ENCODE data around the gene ZFP36L1. TPM values are rescaled to one million over a fixed set of nuclear protein-coding genes. Genes with fewer than 3 reads are reported as not detected.
A peak's percentile ranks its signal among the peaks of the same experiment; 100 is the strongest.

ZFP36L1 gene
- total and polyA plus RNA-seq, 2 donors (not counting 3 experiments of a cell fraction or from before 2014, with no cell fraction given): 46.0 to 89.6 TPM

DNA sequence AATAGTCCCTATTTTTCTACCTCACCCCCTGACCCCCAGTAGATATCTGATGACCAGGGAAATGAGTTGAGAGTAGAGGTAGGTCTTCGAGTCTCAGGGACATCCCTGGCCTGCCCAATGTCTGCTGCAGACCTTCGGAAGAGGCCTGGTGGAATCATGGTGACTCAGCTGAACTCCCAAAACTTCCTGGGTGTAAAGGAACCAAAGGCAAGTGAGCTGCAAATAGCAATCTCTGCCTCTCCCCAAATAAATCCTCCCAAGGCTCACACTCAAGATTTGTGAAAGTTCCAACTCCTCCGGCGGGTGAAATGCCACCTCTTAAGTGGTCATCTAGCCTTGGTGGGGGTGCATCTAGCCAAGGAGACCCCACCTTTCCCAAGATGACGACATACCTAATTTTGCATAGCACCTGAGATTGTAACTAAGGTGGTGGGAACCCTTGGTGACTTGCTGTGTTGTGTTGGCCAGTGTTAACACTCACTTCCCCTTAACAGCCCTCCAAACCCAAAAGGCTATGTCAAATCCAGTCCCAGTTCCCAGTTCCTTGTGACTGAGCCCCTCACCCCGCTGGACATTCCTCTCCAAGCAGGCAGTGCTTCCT lies 6.3 kb downstream of the ZFP36L1 start:
- no peak overlapping the region for H2AFZ ChIP-seq (ENCODE audit: low read depth, low read length)
- H3K36me3 ChIP-seq (ENCODE audit: control insufficient read depth in 2 of 2, extremely low read depth in 1 of 2, insufficient read depth in 2 of 2, low read length in 2 of 2): peaks cover 8 to 13% of the 10 kb centered on the region in 2 experiments
- H3K9ac ChIP-seq (replicated peaks; ENCODE audit: extremely low read depth, insufficient read depth, low read length): no peak overlapping the region
- no peak overlapping the region for H3K4me2 ChIP-seq (ENCODE audit: insufficient read depth, low read length)
- FAIRE-seq: no peak
- ChIA-PET CTCF (interaction anchor here (1.0 to 9.6 kb wide), 8 partner anchors 23 to 843 kb away, joined by 3 to 122 read pairs (median 4); no protein-coding TSS in a partner anchor), POLR2A (interaction anchor here (1.0 to 1.7 kb wide), 2 partner anchors 70 to 104 kb away, joined by 4 to 8 read pairs; no protein-coding TSS in a partner anchor)
- TF ChIP-seq GATA2 (IDR thresholded peaks at IDR 0.05; ENCODE audit: insufficient read depth, insufficient read length, low read depth, low read length): no peak
- peak; percentile 42 for TF ChIP-seq POLR2AphosphoS5 (IDR thresholded peaks at IDR 0.05; ENCODE audit: insufficient read depth, low read depth, low read length)
- peak; percentile 82 for TF ChIP-seq POLR2A (IDR thresholded peaks at IDR 0.05; ENCODE audit: low read depth, low read length)
- no peak for TF ChIP-seq JUN (IDR thresholded peaks at IDR 0.05; ENCODE audit: borderline replicate concordance, insufficient read depth, insufficient read length, low read depth)
- DNase-seq (ENCODE audit: low read depth, low spot score): peak; percentile 15
- peaks cover under 1% of the 10 kb centered on the region for H4K20me1 ChIP-seq (replicated peaks; ENCODE audit: control insufficient read depth, extremely low read depth, insufficient read depth, low read length)
- no peaks in the 10 kb centered on the region for H3K9me3 ChIP-seq (replicated peaks; ENCODE audit: control insufficient read depth, insufficient read depth, low read length)
- BruUV-seq (replicated peaks): no TSS peak
- no peaks in the 10 kb centered on the region for H3K27me3 ChIP-seq (ENCODE audit: control insufficient read depth in 2 of 2, insufficient read depth in 2 of 2, low read length in 2 of 2)
- intact Hi-C loops (cut with micrococcal nuclease) (no loop called here), dilution Hi-C loops (cut with MboI; ENCODE audit: extremely low pct_ligation_motif_present, low sequenced_read_pairs) (no loop called here)
- no peak overlapping the region for H3K4me3 ChIP-seq (replicated peaks in 1 of 3; ENCODE audit: insufficient read depth in 1 of 3, low read depth in 1 of 3, low read length in 3 of 3)
- H3K9me1 ChIP-seq (replicated peaks; ENCODE audit: control insufficient read depth, extremely low read depth, insufficient read depth, low read length): no peaks in the 10 kb centered on the region
- peaks cover 40% of the 10 kb centered on the region for H3K4me1 ChIP-seq (ENCODE audit: control insufficient read depth, extremely low read depth, insufficient read depth, low read length)
- no peak overlapping the region for H3K27ac ChIP-seq (ENCODE audit: insufficient read depth, low read depth, low read length)
- peaks cover 34% of the 10 kb centered on the region for H3K79me2 ChIP-seq (ENCODE audit: control insufficient read depth, insufficient read depth, low read length)

DNA sequence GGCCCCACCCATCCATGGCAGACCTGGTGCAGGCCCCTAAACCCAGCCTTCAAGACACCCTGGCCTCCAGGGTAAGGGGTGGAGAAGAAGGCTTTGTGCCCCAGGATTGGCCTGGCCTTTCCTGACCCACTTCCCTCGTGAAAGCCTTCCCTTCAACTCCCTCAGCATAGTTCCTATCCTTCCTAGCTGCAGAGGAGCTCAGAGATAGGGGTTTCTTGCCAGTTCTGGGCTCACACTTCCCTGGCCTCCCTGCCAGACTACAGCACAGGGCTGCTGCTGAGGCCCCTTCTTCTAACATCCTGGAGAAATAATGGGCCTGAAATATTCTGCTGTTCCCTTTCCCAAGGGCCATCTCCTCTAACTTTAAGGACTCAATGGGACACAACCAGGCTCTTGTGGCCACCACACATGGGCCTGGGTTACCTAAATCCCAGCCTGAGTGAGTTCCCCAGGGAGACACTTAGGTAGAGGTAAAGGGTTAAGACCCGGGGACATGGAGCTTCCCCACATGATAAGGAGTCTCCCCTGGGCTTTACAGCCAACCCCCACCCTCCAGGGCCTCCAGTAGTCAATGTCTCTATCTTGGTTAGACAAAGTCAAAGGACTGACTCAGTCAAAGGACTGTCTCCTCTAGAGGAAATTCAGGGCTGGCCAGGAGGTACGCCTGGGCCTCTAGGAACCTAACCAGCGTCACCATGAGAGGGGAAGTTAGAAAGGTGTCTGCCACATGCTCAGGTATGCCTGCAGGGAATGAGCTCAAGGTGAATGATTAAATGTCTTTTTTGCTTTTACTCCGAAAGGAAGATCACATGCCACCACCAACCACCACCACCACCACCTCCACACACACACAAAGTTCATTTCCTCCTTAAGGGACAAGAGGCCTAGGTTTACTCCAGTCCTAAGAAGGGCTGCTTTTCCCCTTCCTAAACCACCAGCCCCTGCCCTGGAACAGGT lies 7.1 kb downstream of the ZFP36L1 start:
- peak; percentile 41 for TF ChIP-seq POLR2AphosphoS5 (IDR thresholded peaks at IDR 0.05; ENCODE audit: insufficient read depth, low read depth, low read length)
- no peak for TF ChIP-seq FOS (IDR thresholded peaks at IDR 0.05; ENCODE audit: borderline replicate concordance, insufficient read depth, low read length)
- no peak overlapping the region for H3K4me2 ChIP-seq (ENCODE audit: insufficient read depth, low read length)
- H3K4me3 ChIP-seq (replicated peaks in 1 of 3; ENCODE audit: insufficient read depth in 1 of 3, low read depth in 1 of 3, low read length in 3 of 3): no peak overlapping the region
- H3K27me3 ChIP-seq (ENCODE audit: control insufficient read depth in 2 of 2, insufficient read depth in 2 of 2, low read length in 2 of 2): no peaks in the 10 kb centered on the region
- intact Hi-C loops (cut with micrococcal nuclease) (no loop called here), dilution Hi-C loops (cut with MboI; ENCODE audit: extremely low pct_ligation_motif_present, low sequenced_read_pairs) (no loop called here)
- H2AFZ ChIP-seq (ENCODE audit: low read depth, low read length): no peak overlapping the region
- peaks cover 8 to 13% of the 10 kb centered on the region in 2 experiments for H3K36me3 ChIP-seq (ENCODE audit: control insufficient read depth in 2 of 2, extremely low read depth in 1 of 2, insufficient read depth in 2 of 2, low read length in 2 of 2)
- POLR2A ChIA-PET: interaction anchor here (0.7 to 1.9 kb wide), 6 partner anchors 7 to 852 kb away, joined by 3 to 10 read pairs (median 5); partner anchors contain the start of gene ZFP36L1
- FAIRE-seq (no peak), DNase-seq (ENCODE audit: low read depth, low spot score) (peak; percentile 23)
- H3K27ac ChIP-seq (ENCODE audit: insufficient read depth, low read depth, low read length): peak overlapping the region; percentile 6
- no peaks in the 10 kb centered on the region for H4K20me1 ChIP-seq (replicated peaks; ENCODE audit: control insufficient read depth, extremely low read depth, insufficient read depth, low read length)
- no peak overlapping the region for H3K9ac ChIP-seq (replicated peaks; ENCODE audit: extremely low read depth, insufficient read depth, low read length)
- no peaks in the 10 kb centered on the region for H3K9me1 ChIP-seq (replicated peaks; ENCODE audit: control insufficient read depth, extremely low read depth, insufficient read depth, low read length)
- CTCF ChIA-PET: interaction anchor here (0.7 to 9.6 kb wide), 13 partner anchors 9 to 902 kb away, joined by 3 to 122 read pairs (median 4); no protein-coding TSS in a partner anchor
- peaks cover 26% of the 10 kb centered on the region for H3K79me2 ChIP-seq (ENCODE audit: control insufficient read depth, insufficient read depth, low read length)
- peaks cover 48% of the 10 kb centered on the region for H3K4me1 ChIP-seq (ENCODE audit: control insufficient read depth, extremely low read depth, insufficient read depth, low read length)
- no TSS peak for BruUV-seq (replicated peaks)
- no peaks in the 10 kb centered on the region for H3K9me3 ChIP-seq (replicated peaks; ENCODE audit: control insufficient read depth, insufficient read depth, low read length)

Data from endothelial cell of umbilical vein (primary cell).